Measurements from ENCODE around the gene CCDC136.

Gene CCDC136

GRCh38 chr7:128807191-128807590 lies 15.4 kb downstream of the CCDC136 start:
- no peak for DNase-seq

GRCh38 chr7:128809363-128809762 lies 17.6 kb downstream of the CCDC136 start:
- no peak for DNase-seq

- no peak for DNase-seq
Observed at GRCh38 chr7:128810473-128810872, 18.7 kb downstream of the CCDC136 start.

GRCh38 chr7:128810997-128811396 lies 19.2 kb downstream of the CCDC136 start:
- no peak for DNase-seq

GRCh38 chr7:128811631-128812430 lies 20.1 kb downstream of the CCDC136 start:
- peak in 1 of 2 experiments; percentile 29 for DNase-seq

GRCh38 chr7:128812514-128813168 lies 20.9 kb downstream of the CCDC136 start:
- peak in 1 of 2 experiments; percentile 27 for DNase-seq

GRCh38 chr7:128814499-128814898 lies 22.7 kb downstream of the CCDC136 start:
- no peak for DNase-seq

- no peak for DNase-seq
Observed at GRCh38 chr7:128815289-128815942, 23.6 kb downstream of the CCDC136 start.

- DNase-seq = no peak
Observed at GRCh38 chr7:128818694-128819093, 26.9 kb downstream of the CCDC136 start.

- no peak for DNase-seq
Observed at GRCh38 chr7:128821724-128822123, 30.0 kb downstream of the CCDC136 start.

GRCh38 chr7:128826512-128826911 lies 34.7 kb downstream of the CCDC136 start:
- no peak for DNase-seq

GRCh38 chr7:128826916-128827247 lies 35.1 kb downstream of the CCDC136 start:
- DNase-seq = no peak

GRCh38 chr7:128827248-128827958 lies 35.6 kb downstream of the CCDC136 start:
- DNase-seq = no peak

- no peak for DNase-seq
Observed at GRCh38 chr7:128827971-128828711, 36.4 kb downstream of the CCDC136 start.

- DNase-seq = no peak
Observed at GRCh38 chr7:128829391-128830166, 37.8 kb downstream of the CCDC136 start.

- no peak for DNase-seq
Observed at GRCh38 chr7:128830231-128831177, 38.7 kb downstream of the CCDC136 start, which contains the start of gene FLNC. Gene FLNC (plus strand): TSS chr7:128830406. CDS start chr7:128830638, 232 bp downstream.

GRCh38 chr7:128831178-128831993 lies 39.6 kb downstream of the CCDC136 start:
- no peak for DNase-seq

GRCh38 chr7:128831994-128832879 lies 40.5 kb downstream of the CCDC136 start:
- DNase-seq = no peak

GRCh38 chr7:128832880-128833147 lies 41.0 kb downstream of the CCDC136 start:
- DNase-seq = no peak

All from NCI-H187 (cell line).